Aorta (tissue), 5 donors: ENCODE measurements around the gene TLE5. TPM values are rescaled to one million over a fixed set of nuclear protein-coding genes. Genes with fewer than 3 reads are reported as not detected.

Experiments used
- ATAC-seq: fragments of 200-7000 bp; cut with Tn5 transposase; one replicate; pipeline ENCODE4 v1.9.1; 2022; ENCODE audit warnings: moderate library complexity; ENCODE audit not compliant: low FRiP score
- DNase-seq, 2 donors: peaks; one replicate each; pipeline ENCODE4 v3.0.0-alpha.2; 2020
- H3K27ac ChIP-seq, 2 donors: one replicate each; pipeline ENCODE4 v1.5.1; 2013; ENCODE audit warnings: low read length in 2 of 2, mild to moderate bottlenecking in 2 of 2, moderate library complexity in 2 of 2, control low read depth in 1 of 2, inconsistent platforms in 1 of 2, low read depth in 1 of 2
- H3K27me3 ChIP-seq, 2 donors: one replicate each; pipeline ENCODE4 v1.6.1; 2013; ENCODE audit warnings: control low read depth in 1 of 2, low read length in 1 of 2, mild to moderate bottlenecking in 1 of 2, moderate library complexity in 1 of 2; ENCODE audit not compliant: insufficient read depth in 2 of 2, control insufficient read depth in 1 of 2
- H3K36me3 ChIP-seq, 2 donors: one replicate each; pipeline ENCODE4 v1.6.1; 2013; ENCODE audit warnings: control low read depth in 1 of 2, low read length in 1 of 2, mild to moderate bottlenecking in 1 of 2; ENCODE audit not compliant: insufficient read depth in 2 of 2, control insufficient read depth in 1 of 2
- H3K4me1 ChIP-seq, 2 donors: one replicate each; pipeline ENCODE4 v1.6.1; 2013; ENCODE audit warnings: low read length in 2 of 2, control low read depth in 1 of 2, mild to moderate bottlenecking in 1 of 2, moderate library complexity in 1 of 2; ENCODE audit not compliant: insufficient read depth in 2 of 2, control insufficient read depth in 1 of 2
- H3K4me3 ChIP-seq, 2 donors: one replicate each; pipeline ENCODE4 v1.5.1; 2013; ENCODE audit warnings: low read length in 2 of 2, control low read depth in 1 of 2, mild to moderate bottlenecking in 1 of 2
- H3K9me3 ChIP-seq: one replicate; pipeline ENCODE4 v1.6.1; 2013; ENCODE audit warnings: mild to moderate bottlenecking, low read length; ENCODE audit not compliant: control insufficient read depth
- WGBS, 2 donors: extraction: QIAGEN DNeasy Blood & Tissue Kit; methylation state at CpG; one replicate each; pipeline ENCODE4 v1.1.7; 2013; 5-methylcytosine and 5-hydroxymethylcytosine counted together
- intact Hi-C, 2 donors: fragments of 100-400 bp; cut with DNase I; formaldehyde crosslinking; loops; one replicate each; pipeline versions ENCODE4 v1.14.2 to v1.15.0; 2022
- polyA plus RNA-seq, 2 donors: library from polyadenylated mRNA; stranded (reverse); fragments of 200-250 nt; gene quantifications; one replicate each; pipeline ENCODE4 v1.2.3, GENCODE V29; 2013
- total RNA-seq, 2 donors: library from RNA; stranded (reverse); fragmentation: NEBNext Ultra II Directional; extraction: Animal tissue kit (Norgen Biotek cat#: 25700); gene quantifications; one replicate each; pipeline ENCODE4 v1.2.1, GENCODE V29; 2021
- donor health status: healthy with polysubstance abuse.
- donor health status: Bipolar disorder and iron deficiency.
- donor health status: DM: no; HTN: no; CAD: no.
- donor health status: DM: no; HTN: no; CAD: no.
- donor health status: DM: yes; HTN: yes; CAD: no.

TLE5 gene
- total and polyA plus RNA-seq, 4 donors = 305 to 642 (median 486) TPM

GRCh38 chr19:3068071-3068470, 5.8 kb upstream of the TLE5 start:
- H3K9me3 ChIP-seq = no peaks in the 10 kb centered on the region
- H3K4me3 ChIP-seq = no peak overlapping the region
- WGBS, 2 donors = 70 to 76% methylated on average over 21 of the region's 21 CpGs
- H3K36me3 ChIP-seq = no peaks in the 10 kb centered on the region
- H3K4me1 ChIP-seq = no peaks in the 10 kb centered on the region
- ATAC-seq = no peak
- H3K27ac ChIP-seq = no peak overlapping the region
- intact Hi-C loops = no loop called here
- DNase-seq = no peak
- H3K27me3 ChIP-seq = no peaks in the 10 kb centered on the region

GRCh38 chr19:3067563-3067962, 5.3 kb upstream of the TLE5 start:
- no peaks in the 10 kb centered on the region for H3K27me3 ChIP-seq
- ATAC-seq = no peak
- no peak overlapping the region for H3K4me3 ChIP-seq
- H3K4me1 ChIP-seq = no peaks in the 10 kb centered on the region
- no peaks in the 10 kb centered on the region for H3K36me3 ChIP-seq
- 90% methylated on average over 9 of the region's 9 CpGs for WGBS, 2 donors
- intact Hi-C loops = no loop called here
- no peak for DNase-seq
- no peak overlapping the region for H3K27ac ChIP-seq
- no peaks in the 10 kb centered on the region for H3K9me3 ChIP-seq

GRCh38 chr19:3066482-3067049, 4.3 kb upstream of the TLE5 start:
- Histone ChIP-seq H3K27me3 (no peaks in the 10 kb centered on the region), H3K4me3 (no peak overlapping the region), H3K4me1 (no peaks in the 10 kb centered on the region), H3K9me3 (no peaks in the 10 kb centered on the region), H3K36me3 (no peaks in the 10 kb centered on the region), H3K27ac (no peak overlapping the region)
- no peak for ATAC-seq
- no peak for DNase-seq
- intact Hi-C loops = no loop called here
- WGBS, 2 donors = 94 to 95% methylated on average over 16 of the region's 16 CpGs

GRCh38 chr19:3065675-3066357, 3.5 kb upstream of the TLE5 start:
- intact Hi-C loops = no loop called here
- Histone ChIP-seq H3K27ac (no peak overlapping the region), H3K36me3 (no peaks in the 10 kb centered on the region), H3K4me1 (no peaks in the 10 kb centered on the region), H3K9me3 (no peaks in the 10 kb centered on the region), H3K27me3 (no peaks in the 10 kb centered on the region), H3K4me3 (no peak overlapping the region)
- DNase-seq (no peak), ATAC-seq (no peak)
- WGBS, 2 donors = 68 to 77% methylated on average over 15 of the region's 15 CpGs

- WGBS, 2 donors = 95 to 96% methylated on average over 7 of the region's 7 CpGs
- Histone ChIP-seq H3K9me3 (no peaks in the 10 kb centered on the region), H3K36me3 (peaks cover 0 to 3% of the 10 kb centered on the region in 2 donors), H3K4me3 (no peak overlapping the region), H3K27ac (no peak overlapping the region), H3K27me3 (no peaks in the 10 kb centered on the region), H3K4me1 (no peaks in the 10 kb centered on the region)
- DNase-seq (no peak), ATAC-seq (no peak)
- intact Hi-C loops = loop anchor here in 1 of 2 donors (5.0 kb wide), 1 partner anchor 112 kb away; no protein-coding TSS in a partner anchor
These were observed 1.7 kb upstream of the TLE5 start for GRCh38 chr19:3064011-3064330.

- H3K4me1 ChIP-seq = no peaks in the 10 kb centered on the region
- WGBS, 2 donors = 3% methylated on average over 28 to 88 of the region's 88 CpGs
These were observed 823 bp downstream of the TLE5 start for GRCh38 chr19:3061182-3062161.

GRCh38 chr19:3060857-3061181, 1.5 kb downstream of the TLE5 start:
- DNase-seq = no peak

More at GRCh38 chr19:3061182-3062161, 823 bp downstream of the TLE5 start:
- H3K4me3 ChIP-seq = peak overlapping the region; percentile 92 to 99
- H3K9me3 ChIP-seq = no peaks in the 10 kb centered on the region
- H3K27ac ChIP-seq = peak overlapping the region; percentile 68 to 88
- peaks cover 0 to 3% of the 10 kb centered on the region in 2 donors for H3K36me3 ChIP-seq
- DNase-seq (peak; percentile 77 to 82), ATAC-seq (peak; percentile 67)
- intact Hi-C loops = loop anchor here in 1 of 2 donors (5.0 kb wide), 1 partner anchor 109 kb away; no protein-coding TSS in a partner anchor
- no peaks in the 10 kb centered on the region for H3K27me3 ChIP-seq

GRCh38 chr19:3059653-3060052, 2.6 kb downstream of the TLE5 start:
- Histone ChIP-seq H3K27ac (no peak overlapping the region), H3K4me1 (no peaks in the 10 kb centered on the region), H3K9me3 (no peaks in the 10 kb centered on the region), H3K4me3 (no peak overlapping the region), H3K36me3 (peaks cover 2 to 8% of the 10 kb centered on the region in 2 donors), H3K27me3 (no peaks in the 10 kb centered on the region)
- DNase-seq = no peak
- WGBS, 2 donors = 93 to 94% methylated on average over 16 of the region's 16 CpGs
- intact Hi-C loops = loop anchor here in 1 of 2 donors (5.0 kb wide), 1 partner anchor 107 kb away; no protein-coding TSS in a partner anchor
- ATAC-seq = no peak

More at GRCh38 chr19:3060857-3061181, 1.5 kb downstream of the TLE5 start:
- no peaks in the 10 kb centered on the region for H3K27me3 ChIP-seq
- intact Hi-C loops = loop anchor here in 1 of 2 donors (5.0 kb wide), 1 partner anchor 109 kb away; no protein-coding TSS in a partner anchor
- no peak for ATAC-seq
- no peaks in the 10 kb centered on the region for H3K9me3 ChIP-seq
- 36 to 39% methylated on average over 4 of the region's 4 CpGs for WGBS, 2 donors
- peak overlapping the region in 1 of 2 donors; percentile 99 for H3K4me3 ChIP-seq
- no peaks in the 10 kb centered on the region for H3K4me1 ChIP-seq
- peak overlapping the region in 1 of 2 donors; percentile 9 for H3K27ac ChIP-seq
- H3K36me3 ChIP-seq = peaks cover 0 to 3% of the 10 kb centered on the region in 2 donors
